ENCODE measurements around the gene ELOA.

ELOA gene

DNA sequence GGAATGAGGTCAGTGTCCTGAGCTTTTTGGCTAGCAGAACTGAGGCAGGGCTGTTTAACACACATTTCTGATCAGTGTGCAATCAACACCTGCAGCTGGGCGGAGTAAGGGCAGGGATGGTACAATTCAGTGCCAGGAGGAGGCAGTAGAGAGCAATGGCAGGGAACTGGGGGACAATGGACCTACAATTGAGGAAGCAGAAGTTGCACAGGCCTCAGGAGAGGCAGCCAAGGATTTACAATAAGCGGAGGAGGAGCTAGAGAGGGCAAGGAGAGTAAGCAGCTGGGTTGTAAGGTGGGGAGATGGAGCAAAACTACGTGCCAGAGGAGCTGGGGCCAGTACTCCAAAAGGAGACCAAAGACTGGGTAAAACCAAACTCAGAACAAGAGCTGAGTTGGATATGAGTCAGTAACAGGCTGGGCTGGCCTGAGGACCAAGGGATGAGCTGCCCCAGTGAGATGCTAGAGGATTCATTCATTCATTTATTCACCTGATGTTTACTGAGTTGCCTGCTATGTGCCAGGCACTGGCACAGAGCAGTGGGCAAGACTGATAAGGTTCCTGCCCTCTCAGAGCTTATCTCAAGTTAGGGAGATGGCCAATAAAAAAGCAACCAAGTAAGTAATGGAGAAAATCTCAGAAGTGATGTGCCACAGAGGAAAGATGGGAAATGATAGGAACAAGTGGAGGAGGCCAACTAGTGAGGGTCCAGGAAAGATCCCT, 67.7 kb downstream of the ELOA start:
- no peak for DNase-seq (ENCODE audit: low read depth)
- peak; percentile 54 for TF ChIP-seq CTCF (IDR thresholded peaks at IDR 0.05; ENCODE audit: control insufficient read depth, extremely low read depth, insufficient read depth)
- H3K4me3 ChIP-seq (ENCODE audit: low read depth, low read length) = no peak overlapping the region
